MCF 10A (cell line): Measurements from ENCODE around the gene COL27A1. TPM values are rescaled to one million over a fixed set of nuclear protein-coding genes. Genes with fewer than 3 reads are reported as not detected.

Experiments
- BruUV-seq: library from RNA; stranded (reverse); fragments of 400-500 nt; replicated peaks from 2 replicates; lab custom pipeline; 2021; lab: Mats Ljungman, UMichigan
- CTCF ChIA-PET: fragments of 300-600 bp; sonication (Branson Sonifier 250); formaldehyde crosslinking; extraction: SDS; loops from one replicate; lab custom pipeline; 2021; ENCODE audit warnings: antibody characterized with exemption, inconsistent platforms; lab: Yijun Ruan, JAX
- POLR2A ChIA-PET: fragments of 300-600, 350-650 bp; sonication (Branson Sonifier 250); formaldehyde crosslinking; extraction: SDS; loops from one replicate; lab custom pipeline; 2020; ENCODE audit warnings: antibody characterized with exemption, inconsistent platforms; lab: Yijun Ruan, JAX
- DNase-seq: peaks from one replicate; pipeline ENCODE4 v3.0.0-alpha.2; 2018; ENCODE audit not compliant: unreplicated experiment
- H3K27ac Mint-ChIP-seq: one replicate; pipeline ENCODE4 v1.8.0; 2022; ENCODE audit warnings: mild to moderate bottlenecking, low read depth, mixed read lengths; ENCODE audit not compliant: unreplicated experiment
- H3K27me3 Mint-ChIP-seq: one replicate; pipeline ENCODE4 v1.8.0; 2022; ENCODE audit warnings: mixed read lengths; ENCODE audit not compliant: insufficient read depth, unreplicated experiment
- H3K36me3 Mint-ChIP-seq: one replicate; pipeline ENCODE4 v1.8.0; 2022; ENCODE audit warnings: mild to moderate bottlenecking, moderate library complexity, mixed read lengths; ENCODE audit not compliant: insufficient read depth, unreplicated experiment
- H3K4me1 Mint-ChIP-seq: one replicate; pipeline ENCODE4 v1.8.0; 2022; ENCODE audit warnings: mixed read lengths; ENCODE audit not compliant: insufficient read depth, unreplicated experiment
- H3K4me3 Mint-ChIP-seq: one replicate; pipeline ENCODE4 v1.8.0; 2022; ENCODE audit warnings: mild to moderate bottlenecking, moderate library complexity, mixed read lengths; ENCODE audit not compliant: unreplicated experiment
- H3K9me3 Mint-ChIP-seq: one replicate; pipeline ENCODE4 v1.8.0; 2022; ENCODE audit warnings: mixed read lengths; ENCODE audit not compliant: unreplicated experiment
- CTCF ChIP-seq: fragments of 200-600 bp; IDR thresholded peaks from one replicate; pipeline ENCODE4 v1.8.0; 2022; ENCODE audit warnings: antibody characterized with exemption, mild to moderate bottlenecking; ENCODE audit not compliant: unreplicated experiment
- intact Hi-C: fragments of 100-400 bp; cut with micrococcal nuclease; formaldehyde crosslinking; loops from 2 replicates; pipeline ENCODE4 v1.14.1; 2022
- total RNA-seq: library from RNA; stranded (reverse); gene quantifications from 2 replicates; pipeline ENCODE4 v1.2.3, GENCODE V29; 2022

Gene COL27A1
- total RNA-seq, 1 experiment from 2014 or later = 2.9 TPM

GRCh38 chr9:114180696-114181606 is 25.6 kb downstream of the COL27A1 start:
- H3K27ac Mint-ChIP-seq = no peak overlapping the region
- no peak overlapping the region for H3K4me3 Mint-ChIP-seq
- POLR2A ChIA-PET = interaction anchor here (0.7 to 1.0 kb wide), 2 partner anchors 9 to 208 kb away, joined by 3 to 4 read pairs; no protein-coding TSS in a partner anchor
- H3K9me3 Mint-ChIP-seq = no peaks in the 10 kb centered on the region
- no peak for TF ChIP-seq CTCF
- H3K27me3 Mint-ChIP-seq = peaks cover 12% of the 10 kb centered on the region
- no peak for DNase-seq
- H3K4me1 Mint-ChIP-seq = peaks cover 10% of the 10 kb centered on the region
- intact Hi-C loops = no loop called here
- no TSS peak for BruUV-seq
- CTCF ChIA-PET = interaction anchor here (0.8 kb wide), 1 partner anchor 99 kb away, joined by 4 read pairs; no protein-coding TSS in a partner anchor
- no peaks in the 10 kb centered on the region for H3K36me3 Mint-ChIP-seq

GRCh38 chr9:114181607-114182409 is 26.5 kb downstream of the COL27A1 start:
- intact Hi-C loops = no loop called here

GRCh38 chr9:114183006-114183405 is 27.7 kb downstream of the COL27A1 start:
- peaks cover 12% of the 10 kb centered on the region for H3K27me3 Mint-ChIP-seq
- no peak for DNase-seq
- peaks cover under 1% of the 10 kb centered on the region for H3K4me1 Mint-ChIP-seq
- intact Hi-C loops = no loop called here
- no peaks in the 10 kb centered on the region for H3K36me3 Mint-ChIP-seq
- ChIA-PET CTCF (interaction anchor here (0.6 kb wide), 2 partner anchors 122 to 603 kb away, joined by 3 to 4 read pairs; no protein-coding TSS in a partner anchor), POLR2A (no interaction called here)
- no TSS peak for BruUV-seq
- H3K4me3 Mint-ChIP-seq = no peak overlapping the region
- no peak for TF ChIP-seq CTCF
- H3K9me3 Mint-ChIP-seq = no peaks in the 10 kb centered on the region
- H3K27ac Mint-ChIP-seq = no peak overlapping the region

More at GRCh38 chr9:114181607-114182409, 26.5 kb downstream of the COL27A1 start:
- no peak for DNase-seq
- H3K9me3 Mint-ChIP-seq = no peaks in the 10 kb centered on the region
- H3K27me3 Mint-ChIP-seq = peaks cover 12% of the 10 kb centered on the region
- BruUV-seq = no TSS peak
- CTCF ChIA-PET = no interaction called here
- H3K36me3 Mint-ChIP-seq = no peaks in the 10 kb centered on the region
- TF ChIP-seq CTCF = no peak
- peaks cover 10% of the 10 kb centered on the region for H3K4me1 Mint-ChIP-seq
- no peak overlapping the region for H3K27ac Mint-ChIP-seq
- POLR2A ChIA-PET = interaction anchor here (1.0 kb wide), 1 partner anchor 10 kb away, joined by 4 read pairs; no protein-coding TSS in a partner anchor
- no peak overlapping the region for H3K4me3 Mint-ChIP-seq
